HG03558 (cell line): Measurements from ENCODE around the gene GPR39.

Experiments used
- ATAC-seq: cut with Tn5 transposase; IDR thresholded peaks from one replicate; pipeline ENCODE4 v1.9.1; 2021; ENCODE audit warnings: moderate number of reproducible peaks; ENCODE audit not compliant: unreplicated experiment; ENCODE audit errors: extremely low read depth

The GPR39 gene

GRCh38 chr2:132692816-132693215 lies 276.2 kb downstream of the GPR39 start:
- no peak for ATAC-seq
